ENCODE results near the gene NR0B2. TPM values are rescaled to one million over a fixed set of nuclear protein-coding genes. Genes with fewer than 3 reads are reported as not detected.
"Not testable (repeated sequence)": the region's sequence is repeated elsewhere in the genome, so short reads cannot be mapped to it uniquely, and the experiment has no call there.

The NR0B2 gene
- polyA plus RNA-seq (ENCODE audit: insufficient read depth in 1 of 5, insufficient read length in 5 of 5, low replicate concordance in 1 of 5): 1 to 10 TPM; 3.0 to 5.8 (median 3.7) TPM
- long read RNA-seq, donor 1, partial matches to known transcripts: 0 of 4 reads
- long read RNA-seq, donor 1, other reads (novel, unspliced or antisense): 0 of 4 reads
- long read RNA-seq, donor 2, partial matches to known transcripts: 0 of 4 reads
- long read RNA-seq, donor 2, other reads (novel, unspliced or antisense): 0 of 4 reads
- long read RNA-seq, donor 3, transcript NR0B2-201 (2 exons, 1,156 nt): major isoform, 5 of 5 reads
- long read RNA-seq, donor 3, partial matches to known transcripts: 0 of 5 reads
- long read RNA-seq, donor 3, other reads (novel, unspliced or antisense): 0 of 5 reads
- long read RNA-seq, donor 4, partial matches to known transcripts: 0 of 4 reads
- long read RNA-seq, donor 4, other reads (novel, unspliced or antisense): 0 of 4 reads
- long read RNA-seq, donor 5, partial matches to known transcripts: 0 of 1 reads
- long read RNA-seq, donor 5, other reads (novel, unspliced or antisense): 0 of 1 reads
- long read RNA-seq, donor 6, transcript NR0B2-201 (2 exons, 1,156 nt): major isoform, 6 of 6 reads
- long read RNA-seq, donor 6, partial matches to known transcripts: 0 of 6 reads
- long read RNA-seq, donor 6, other reads (novel, unspliced or antisense): 0 of 6 reads
- long read RNA-seq, donor 7, transcript NR0B2-201 (2 exons, 1,156 nt): major isoform, 6 of 6 reads
- long read RNA-seq, donor 7, partial matches to known transcripts: 0 of 6 reads
- long read RNA-seq, donor 7, other reads (novel, unspliced or antisense): 0 of 6 reads
- long read RNA-seq, donor 8, partial matches to known transcripts: 0 of 3 reads
- long read RNA-seq, donor 8, other reads (novel, unspliced or antisense): 0 of 3 reads

- peak; percentile 56 to 67 for DNase-seq
Measured at GRCh38 chr1:26913754-26914619, at the start of gene NR0B2. Gene NR0B2 (minus strand): TSS chr1:26913975. CDS start chr1:26913940, 35 bp downstream.

- no peak for DNase-seq
Measured at GRCh38 chr1:26961826-26962225, 48.1 kb upstream of the NR0B2 start.

- DNase-seq: no peak
Measured at GRCh38 chr1:26960625-26960966, 46.8 kb upstream of the NR0B2 start.

- DNase-seq: peak; percentile 61 to 63
Measured at GRCh38 chr1:26959722-26960624, 46.2 kb upstream of the NR0B2 start, which contains the start of gene KDF1. Gene KDF1 (minus strand): TSS chr1:26960468. CDS start chr1:26952380, 8,088 bp downstream.

GRCh38 chr1:26959270-26959669, 45.5 kb upstream of the NR0B2 start:
- DNase-seq: no peak

GRCh38 chr1:26957306-26957705, 43.5 kb upstream of the NR0B2 start:
- DNase-seq: no peak

- DNase-seq: no peak
Measured at GRCh38 chr1:26956321-26956720, 42.5 kb upstream of the NR0B2 start.

- no peak for DNase-seq
Measured at GRCh38 chr1:26953374-26953773, 39.6 kb upstream of the NR0B2 start.

- DNase-seq: no peak
Measured at GRCh38 chr1:26951821-26952497, 38.2 kb upstream of the NR0B2 start.

GRCh38 chr1:26951216-26951615, 37.4 kb upstream of the NR0B2 start:
- DNase-seq: no peak

- DNase-seq: no peak
Measured at GRCh38 chr1:26950602-26951001, 36.8 kb upstream of the NR0B2 start.

GRCh38 chr1:26949926-26950319, 36.1 kb upstream of the NR0B2 start:
- no peak for DNase-seq

- no peak for DNase-seq
Measured at GRCh38 chr1:26949266-26949925, 35.6 kb upstream of the NR0B2 start.

GRCh38 chr1:26948725-26949057, 34.9 kb upstream of the NR0B2 start:
- DNase-seq: not testable (repeated sequence)

- no peak for DNase-seq
Measured at GRCh38 chr1:26946270-26946669, 32.5 kb upstream of the NR0B2 start.

- DNase-seq: no peak
Measured at GRCh38 chr1:26945728-26946127, 32.0 kb upstream of the NR0B2 start.

- no peak for DNase-seq
Measured at GRCh38 chr1:26945138-26945537, 31.4 kb upstream of the NR0B2 start.

- DNase-seq: no peak
Measured at GRCh38 chr1:26942656-26943055, 28.9 kb upstream of the NR0B2 start.

- DNase-seq: no peak
Measured at GRCh38 chr1:26941311-26941710, 27.5 kb upstream of the NR0B2 start.

- DNase-seq: no peak
Measured at GRCh38 chr1:26938659-26939025, 24.9 kb upstream of the NR0B2 start.

Data from right lung (tissue), 10 donors.